HCT116 (cell line): ENCODE measurements around the gene PCDH9. TPM values are rescaled to one million over a fixed set of nuclear protein-coding genes. Genes with fewer than 3 reads are reported as not detected.

Source experiments
- ATAC-seq: fragments of 200-7000 bp; cut with Tn5 transposase; 2 replicates; pipeline ENCODE4 v1.9.1; 2020; ENCODE audit warnings: mild to moderate bottlenecking, moderate library complexity
- BruUV-seq: library from RNA; stranded (reverse); fragments of 400-500 nt; replicated peaks from 2 replicates; lab custom pipeline; 2021; lab: Mats Ljungman, UMichigan
- CTCF ChIA-PET: fragments of 300-600 bp; sonication (Branson Sonifier 250); formaldehyde crosslinking; loops from one replicate; lab custom pipeline; 2021; ENCODE audit warnings: antibody characterized with exemption; lab: Charles Lee
- POLR2A ChIA-PET: fragments of 300-600, 350-600 bp; sonication (Branson Sonifier 250); formaldehyde crosslinking; loops from one replicate; lab custom pipeline; 2021; ENCODE audit warnings: antibody characterized with exemption; lab: Charles Lee
- RAD21 ChIA-PET, 2 experiments: fragments of 300-600 bp; sonication (Branson Sonifier 250); formaldehyde crosslinking; loops; one replicate each; lab custom pipeline; 2023; ENCODE audit warnings: low total read pairs in 2 of 2; ENCODE audit not compliant: uncharacterized antibody in 2 of 2, unreplicated experiment in 2 of 2, low non-redundant PET in 1 of 2; lab: Charles Lee
- DNase-seq: peaks from one replicate; pipeline ENCODE4 v3.0.0-alpha.2; 2010; ENCODE audit warnings: low read depth, low spot score
- H2AFZ ChIP-seq: fragments of 200-600 bp; shearing (Covaris generic), sonication (generic); 2 replicates; pipeline ENCODE4 v1.6.1; 2017; ENCODE audit warnings: low read depth, mixed run types, mixed read lengths, antibody characterized with exemption, low read length; ENCODE audit not compliant: poor library complexity, severe bottlenecking
- H3K27ac ChIP-seq: 2 replicates; pipeline ENCODE4 v1.5.1; 2012; ENCODE audit warnings: low read depth, low read length
- H3K27me3 ChIP-seq: fragments of 200-600 bp; sonication (generic); 2 replicates; pipeline ENCODE4 v1.6.1; 2016; ENCODE audit warnings: mixed run types, low read length, mixed read lengths; ENCODE audit not compliant: insufficient read depth
- H3K36me3 ChIP-seq, 2 experiments: fragments of 200-500 bp in 1 of 2; fragments of 200-600 bp in 1 of 2; sonication (Bioruptor generic) in 1 of 2; sonication (generic) in 1 of 2; 2 replicates each; pipeline versions ENCODE4 v1.5.1 to v1.6.1; 2014 to 2016; ENCODE audit warnings: low read length in 2 of 2, inconsistent platforms in 1 of 2, mixed read lengths in 1 of 2, mixed run types in 1 of 2; ENCODE audit not compliant: insufficient read depth in 2 of 2, control insufficient read depth in 1 of 2
- H3K4me1 ChIP-seq, 2 experiments: fragments of 200-600 bp in 1 of 2; sonication (generic) in 1 of 2; 2 replicates each; pipeline versions ENCODE4 v1.5.1 to v1.6.1; 2012 to 2017; ENCODE audit warnings: low read length in 2 of 2, inconsistent platforms in 1 of 2, mild to moderate bottlenecking in 1 of 2, mixed read lengths in 1 of 2, mixed run types in 1 of 2, moderate library complexity in 1 of 2; ENCODE audit not compliant: insufficient read depth in 2 of 2, control insufficient read depth in 1 of 2
- H3K4me2 ChIP-seq: fragments of 200-600 bp; sonication (generic); 2 replicates; pipeline ENCODE4 v1.6.1; 2017; ENCODE audit warnings: mixed run types, low read length, mixed read lengths
- H3K4me3 ChIP-seq, 2 experiments: fragments of 200-600 bp in 1 of 2; sonication (generic) in 1 of 2; replicated peaks in 1 of 2; 2 replicates each; pipeline ENCODE4 v1.5.1; 2011 to 2016; ENCODE audit warnings: low read length in 2 of 2, control low read depth in 1 of 2, low read depth in 1 of 2, mild to moderate bottlenecking in 1 of 2, mixed read lengths in 1 of 2, mixed run types in 1 of 2
- H3K79me2 ChIP-seq: fragments of 200-600 bp; sonication (generic); 2 replicates; pipeline ENCODE4 v1.6.1; 2017; ENCODE audit warnings: mild to moderate bottlenecking, mixed run types, low read length, moderate library complexity, mixed read lengths; ENCODE audit not compliant: insufficient read depth
- H3K9ac ChIP-seq: fragments of 200-600 bp; sonication (generic); 2 replicates; pipeline ENCODE4 v1.6.1; 2016; ENCODE audit warnings: low read length, mixed read lengths
- H3K9me2 ChIP-seq: fragments of 200-600 bp; sonication (generic), shearing (Covaris generic); 2 replicates; pipeline ENCODE4 v1.6.1; 2017; ENCODE audit warnings: mixed run types, mild to moderate bottlenecking, moderate library complexity; ENCODE audit not compliant: insufficient read depth
- H3K9me3 ChIP-seq, 2 experiments: fragments of 200-500 bp in 1 of 2; fragments of 200-600 bp in 1 of 2; sonication (Bioruptor generic) in 1 of 2; sonication (generic) in 1 of 2; 2 replicates each; pipeline ENCODE4 v1.6.1; 2014 to 2017; ENCODE audit warnings: low read length in 2 of 2, mixed read lengths in 2 of 2, inconsistent platforms in 1 of 2, low read depth in 1 of 2, mild to moderate bottlenecking in 1 of 2, mixed run types in 1 of 2, moderate library complexity in 1 of 2; ENCODE audit not compliant: control insufficient read depth in 1 of 2, insufficient read depth in 1 of 2
- H4K20me1 ChIP-seq: fragments of 200-600 bp; sonication (generic), shearing (Covaris generic); 2 replicates; pipeline ENCODE4 v1.6.1; 2017; ENCODE audit warnings: mixed run types, mild to moderate bottlenecking, moderate library complexity; ENCODE audit not compliant: insufficient read depth
- ATF3 ChIP-seq: IDR thresholded peaks from 2 replicates; pipeline ENCODE4 v1.6.1; 2012
- ELF1 ChIP-seq: IDR thresholded peaks from 2 replicates; pipeline ENCODE4 v1.6.1; 2012; ENCODE audit warnings: low read depth, borderline replicate concordance
- FOSL1 ChIP-seq: IDR thresholded peaks from 2 replicates; pipeline ENCODE4 v1.6.1; 2012; ENCODE audit warnings: low read depth
- JUND ChIP-seq: IDR thresholded peaks from 2 replicates; pipeline ENCODE4 v1.6.1; 2012
- POLR2AphosphoS5 ChIP-seq: IDR thresholded peaks from 2 replicates; pipeline ENCODE4 v1.6.1; 2011; ENCODE audit warnings: mild to moderate bottlenecking, low read depth, low read length, moderate library complexity
- REST ChIP-seq: IDR thresholded peaks from 2 replicates; pipeline ENCODE4 v1.6.1; 2012; ENCODE audit warnings: low read depth
- ZFX ChIP-seq: fragments of 450-650 bp; IDR thresholded peaks from 2 replicates; pipeline ENCODE4 v1.6.1; 2017
- ZNF274 ChIP-seq: fragments of 200-500 bp; sonication (Bioruptor generic); IDR thresholded peaks from 2 replicates; pipeline ENCODE4 v1.6.1; 2014; ENCODE audit warnings: mild to moderate bottlenecking, low read depth, low read length, inconsistent platforms
- intact Hi-C: fragments of 100-400 bp; cut with micrococcal nuclease; formaldehyde crosslinking; loops from 2 replicates; pipeline ENCODE4 v1.10.0; 2022
- total RNA-seq: library from RNA; stranded (reverse); gene quantifications from one replicate; pipeline ENCODE4 v1.2.1, GENCODE V29; 2021; ENCODE audit not compliant: unreplicated experiment

The PCDH9 gene
- total RNA-seq, 1 experiment from 2014 or later = 0.02 TPM

DNA sequence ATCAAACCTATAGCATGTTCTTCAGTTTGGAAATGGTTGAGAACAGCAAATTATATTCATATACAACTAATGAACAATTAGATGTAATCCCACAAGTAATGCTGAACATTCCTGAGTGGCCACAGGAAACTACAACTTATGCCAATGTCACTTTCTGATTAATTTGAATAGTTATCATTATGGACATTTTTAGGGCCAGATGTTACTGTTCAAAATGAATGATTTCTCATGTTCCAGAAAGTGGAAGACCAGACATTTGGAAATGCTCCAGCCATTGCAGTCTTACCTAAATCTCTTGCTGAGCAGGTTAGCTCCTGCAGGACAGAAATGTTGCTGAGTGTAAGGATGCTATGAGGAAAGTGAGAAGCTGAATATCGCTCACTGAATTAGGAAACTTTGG is 819.8 kb downstream of the PCDH9 start (continued):
- TF ChIP-seq FOSL1 (no peak), REST (no peak), ELF1 (no peak), JUND (no peak), ATF3 (no peak)

DNA sequence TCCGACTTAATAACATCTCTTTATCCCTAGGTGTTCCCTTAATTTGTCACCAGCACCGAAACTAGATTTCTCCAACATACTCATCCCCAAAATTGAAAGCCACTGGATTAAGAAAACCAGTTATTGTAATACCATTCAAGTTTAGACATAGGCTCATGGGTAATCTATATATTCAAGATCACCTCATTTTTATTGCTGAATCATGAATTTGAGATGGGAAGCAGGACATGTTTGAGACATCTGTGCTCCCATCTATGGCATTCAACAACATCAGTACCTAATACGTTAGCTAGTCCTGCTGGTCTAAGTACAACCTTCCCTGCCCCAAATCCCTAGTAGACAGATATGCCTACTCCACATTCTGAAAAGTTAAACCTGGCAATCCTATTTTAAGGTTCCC is 820.6 kb downstream of the PCDH9 start:
- no peaks in the 10 kb centered on the region for H3K9me2 ChIP-seq
- H3K4me1 ChIP-seq = no peaks in the 10 kb centered on the region
- H3K79me2 ChIP-seq = no peaks in the 10 kb centered on the region
- H3K4me3 ChIP-seq = no peak overlapping the region
- no peak for ATAC-seq
- no peaks in the 10 kb centered on the region for H4K20me1 ChIP-seq
- no peak overlapping the region for H3K9ac ChIP-seq
- ChIA-PET RAD21 (no interaction called here), POLR2A (no interaction called here), CTCF (no interaction called here)
- no peak for DNase-seq
- no peaks in the 10 kb centered on the region for H3K9me3 ChIP-seq
- H3K4me2 ChIP-seq = no peak overlapping the region
- no peaks in the 10 kb centered on the region for H3K27me3 ChIP-seq
- no peak overlapping the region for H3K27ac ChIP-seq
- intact Hi-C loops = no loop called here
- BruUV-seq = no TSS peak
- H3K36me3 ChIP-seq = no peaks in the 10 kb centered on the region
- no peak overlapping the region for H2AFZ ChIP-seq
- no peak for TF ChIP-seq ATF3
- TF ChIP-seq FOSL1 = no peak
- TF ChIP-seq ZFX = no peak
- TF ChIP-seq ZNF274 = no peak
- no peak for TF ChIP-seq POLR2AphosphoS5
